CD4-positive, alpha-beta T cell treated with Interleukin-17A for 4 hours (primary cell): ENCODE data around the gene TMEM209.
A peak's percentile ranks its signal among the peaks of the same experiment; 100 is the strongest.
"Not testable (repeated sequence)": the region's sequence is repeated elsewhere in the genome, so short reads cannot be mapped to it uniquely, and the experiment has no call there.

Source experiments
- DNase-seq: peaks from one replicate; pipeline ENCODE4 v3.0.0-alpha.2; 2020; ENCODE audit warnings: mixed read lengths

The TMEM209 gene

DNA sequence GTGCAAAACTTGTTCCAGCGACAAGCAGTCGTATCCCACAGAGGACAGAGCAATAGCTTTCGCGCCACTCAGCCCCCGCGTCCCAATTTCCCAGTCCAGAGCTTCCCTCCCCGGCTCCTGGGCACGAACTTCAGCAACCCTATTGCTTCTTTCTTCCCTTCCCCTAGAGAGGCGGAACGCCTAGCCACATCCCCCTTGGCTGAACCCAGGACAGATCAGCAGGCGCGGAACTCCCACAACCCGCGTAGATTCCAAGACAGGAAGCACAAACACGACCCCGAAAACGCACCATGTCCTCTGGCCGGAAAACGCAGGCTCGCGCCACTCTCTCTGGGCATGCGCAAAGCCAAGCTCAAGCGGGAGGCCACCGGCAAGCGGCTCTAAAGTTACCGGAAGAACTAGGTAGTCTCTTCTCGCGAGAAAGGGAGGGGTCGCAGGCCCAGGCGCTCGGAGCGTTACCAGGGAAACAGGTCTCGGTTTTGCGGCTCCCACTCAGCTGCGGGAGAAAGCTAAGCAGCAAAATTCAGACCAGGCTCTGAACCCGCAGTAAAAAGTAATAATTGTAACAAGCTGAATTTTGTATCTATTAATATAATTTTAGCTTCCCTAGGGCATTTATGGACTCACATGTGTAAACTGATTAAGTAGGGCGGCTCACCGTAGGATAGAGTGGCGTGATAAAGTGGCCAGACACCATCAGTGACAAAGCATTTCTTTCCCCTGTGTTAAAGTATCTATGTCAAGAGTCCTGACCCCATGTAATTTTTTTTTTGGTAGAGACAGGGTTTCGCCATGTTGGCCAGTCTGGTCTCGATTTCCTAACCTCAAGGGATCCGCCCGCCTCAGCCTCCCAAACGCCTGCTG is at the start of gene TMEM209:
Gene TMEM209, minus strand, starts transcription at position 323 of the 864 bp plus-strand sequence. Its CDS starts 31 bp downstream, at position 292.
- peak; percentile 94 for DNase-seq

DNA sequence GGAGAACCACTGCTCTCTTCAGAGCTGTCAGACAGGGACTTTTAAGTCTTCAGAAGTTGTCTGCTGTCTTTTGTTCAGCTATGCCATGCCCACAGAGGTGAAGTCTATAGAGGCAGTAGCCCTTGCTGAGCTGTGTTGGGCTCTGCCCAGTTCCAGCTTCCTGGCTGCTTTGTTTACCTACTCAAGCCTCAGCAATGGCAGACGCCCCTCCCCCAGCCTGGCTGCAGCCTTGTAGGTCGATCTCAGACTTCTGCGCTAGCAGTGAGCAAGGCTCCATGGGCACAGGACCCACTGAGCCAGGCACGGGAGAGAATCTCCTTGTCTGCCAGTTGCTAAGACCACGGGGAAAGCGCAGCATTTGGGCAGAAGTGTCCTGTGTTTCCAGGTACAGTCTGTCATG is 49.3 kb upstream of the TMEM209 start:
- no peak for DNase-seq

DNA sequence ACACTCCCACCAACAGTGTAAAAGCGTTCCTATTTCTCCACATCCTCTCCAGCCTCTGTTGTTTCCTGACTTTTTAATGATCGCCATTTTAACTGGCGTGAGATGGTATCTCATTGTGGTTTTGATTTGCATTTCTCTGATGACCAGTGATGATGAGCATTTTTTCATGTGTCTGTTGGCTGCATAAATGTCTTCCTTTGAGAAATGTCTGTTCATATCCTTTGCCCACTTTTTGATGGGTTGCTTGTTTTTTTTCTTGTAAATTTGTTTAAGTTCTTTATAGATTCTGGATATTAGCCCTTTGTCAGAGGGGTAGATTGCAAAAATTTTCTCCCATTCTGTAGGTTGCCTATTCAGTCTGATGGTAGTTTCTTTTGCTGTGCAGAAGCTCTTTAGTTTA is 44.4 kb upstream of the TMEM209 start:
- not testable (repeated sequence) for DNase-seq

DNA sequence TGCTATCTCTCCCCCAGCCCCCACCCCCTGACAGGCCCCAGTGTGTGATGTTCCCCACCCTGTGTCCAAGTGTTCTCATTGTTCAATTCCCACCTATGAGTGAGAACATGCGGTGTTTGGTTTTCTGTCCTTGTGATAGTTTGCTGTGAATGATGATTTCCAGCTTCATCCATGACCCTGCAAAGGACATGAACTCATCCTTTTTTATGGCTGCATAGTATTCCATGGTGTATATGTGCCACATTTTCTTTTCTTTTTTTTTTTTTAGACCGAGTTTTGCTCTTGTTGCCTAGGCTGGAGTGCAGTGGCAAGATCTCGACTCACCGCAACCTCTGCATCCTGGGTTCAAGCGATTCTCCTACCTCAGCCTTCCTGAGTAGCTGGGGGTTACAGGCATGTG is 43.6 kb upstream of the TMEM209 start:
- not testable (repeated sequence) for DNase-seq

DNA sequence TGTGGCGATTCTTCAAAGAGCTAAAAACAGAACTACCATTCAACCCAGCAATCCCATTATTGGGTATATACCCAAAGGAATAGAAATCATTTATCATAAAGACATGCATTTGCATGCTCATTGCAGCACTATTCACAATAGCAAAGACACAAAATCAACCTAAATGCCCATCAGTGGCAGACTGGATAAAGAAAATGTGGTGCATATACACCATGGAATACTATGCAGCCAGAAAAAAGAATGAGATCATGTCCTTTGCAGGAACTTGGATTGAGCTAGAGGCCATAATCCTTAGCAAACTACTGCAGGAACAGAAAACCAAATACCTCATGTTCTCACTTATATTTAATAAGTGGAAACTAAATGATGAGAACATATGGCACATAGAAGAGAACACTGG is 41.3 kb upstream of the TMEM209 start:
- DNase-seq = not testable (repeated sequence)

DNA sequence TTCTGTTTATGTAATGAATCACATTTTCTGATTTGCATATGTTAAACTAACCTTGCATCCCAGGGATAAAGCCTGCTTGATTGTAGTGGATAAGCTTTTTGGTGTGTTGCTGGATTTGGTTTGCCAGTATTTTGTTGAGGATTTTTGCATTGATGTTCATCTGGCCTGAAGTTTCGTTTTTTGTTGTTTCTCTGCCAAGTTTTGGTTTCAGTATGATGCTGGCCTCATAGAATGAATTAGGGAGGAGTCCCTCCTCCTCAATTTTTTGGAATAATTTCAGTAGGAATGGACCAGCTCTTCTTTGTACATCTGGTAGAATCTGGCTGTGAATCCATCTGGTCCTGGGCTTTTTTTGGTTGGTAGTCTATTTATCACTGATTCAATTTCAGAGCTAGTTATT is 38.3 kb upstream of the TMEM209 start:
- not testable (repeated sequence) for DNase-seq

DNA sequence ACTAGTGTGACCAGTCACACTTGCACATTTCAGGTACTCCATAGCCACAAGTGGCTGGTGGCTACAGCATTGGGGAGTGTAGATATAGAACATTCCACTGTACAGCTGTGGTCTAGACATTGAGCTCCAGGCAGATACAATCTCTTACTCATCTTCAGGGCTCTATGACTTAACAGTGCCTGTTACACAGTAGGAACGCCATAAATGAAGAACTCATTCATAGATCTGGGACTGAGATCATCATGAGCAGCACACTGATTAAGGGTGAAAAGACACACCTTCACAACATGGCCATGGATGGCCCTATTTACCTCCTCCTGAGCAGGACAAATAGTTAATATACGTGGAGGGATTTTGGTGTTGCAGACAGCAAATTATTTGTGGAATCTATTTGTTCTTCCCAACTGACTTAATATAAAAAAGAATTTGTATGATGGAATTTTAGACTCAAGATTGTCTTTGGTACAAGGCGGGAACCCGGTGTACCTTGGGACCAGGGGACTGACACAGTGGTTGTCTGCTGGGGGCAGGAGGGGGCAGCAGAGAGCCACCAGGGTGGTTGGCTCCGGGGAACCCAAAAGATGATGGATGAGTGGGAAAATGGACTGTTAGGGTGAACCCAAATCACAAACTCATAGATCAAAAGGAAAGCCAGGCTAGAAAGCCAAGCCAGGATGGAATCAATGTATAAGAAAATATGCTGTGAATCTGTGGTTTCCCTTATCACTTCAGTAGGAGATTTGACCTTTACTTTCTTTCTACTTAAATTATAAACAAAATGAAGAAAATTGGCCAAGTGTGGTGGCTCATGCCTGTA is 37.2 kb upstream of the TMEM209 start:
- DNase-seq = peak; percentile 72

DNA sequence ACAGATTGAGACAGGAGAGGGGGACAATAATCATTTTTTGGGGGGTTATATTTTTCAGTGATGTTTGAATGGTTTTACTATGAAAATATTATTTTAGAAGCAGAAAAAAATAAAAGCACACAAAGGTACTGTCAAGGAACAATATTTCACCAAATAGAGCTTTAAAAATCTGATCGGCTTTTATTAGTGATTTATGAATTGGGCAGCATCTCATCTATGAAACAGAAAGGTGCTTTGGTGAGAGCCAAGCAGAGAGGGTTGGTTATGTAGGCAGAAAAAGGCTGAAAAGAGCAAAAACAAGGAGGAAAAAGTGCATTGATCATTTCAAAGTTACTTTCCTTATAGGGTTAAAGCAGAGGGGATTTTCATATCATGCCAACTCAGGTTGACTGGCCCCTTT is 35.0 kb upstream of the TMEM209 start:
- no peak for DNase-seq

DNA sequence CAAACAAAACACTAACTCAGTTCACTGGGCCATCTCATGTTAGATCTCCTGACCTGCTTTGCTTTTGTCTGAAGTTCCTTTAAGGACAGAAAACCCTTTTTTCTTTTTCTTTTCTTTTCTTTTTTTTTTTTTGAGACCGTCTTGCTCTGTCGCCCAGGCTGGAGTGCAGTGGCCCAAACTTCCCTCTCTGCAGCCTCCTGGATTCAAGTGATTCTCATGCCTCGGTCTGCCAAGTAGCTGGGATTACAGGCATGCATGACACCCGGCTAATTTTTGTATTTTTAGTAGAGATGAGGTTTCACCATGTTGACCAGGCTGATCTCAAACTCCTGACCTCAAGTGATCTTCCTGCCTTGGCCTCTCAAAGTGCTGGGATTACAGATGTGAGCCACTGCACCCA is 31.2 kb upstream of the TMEM209 start:
- not testable (repeated sequence) for DNase-seq

DNA sequence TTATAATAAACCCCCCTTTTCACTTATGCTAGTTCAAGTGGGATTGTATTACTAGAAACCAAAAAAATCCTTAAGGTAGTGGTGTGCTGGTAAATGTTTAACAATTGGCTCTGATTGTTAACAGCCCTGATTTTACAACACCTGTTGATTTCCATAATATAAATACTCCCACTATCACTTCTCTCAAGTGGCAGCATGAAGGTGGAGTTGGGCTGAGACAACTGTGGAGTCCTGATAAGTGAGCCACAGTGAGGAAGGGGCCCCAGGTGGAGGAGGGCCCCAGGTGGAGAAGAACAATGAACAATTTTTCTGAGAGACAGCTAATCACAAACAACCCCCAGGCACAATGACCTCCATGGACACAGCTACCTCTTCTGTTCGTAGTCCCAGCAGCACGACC is 28.9 kb upstream of the TMEM209 start:
- no peak for DNase-seq

DNA sequence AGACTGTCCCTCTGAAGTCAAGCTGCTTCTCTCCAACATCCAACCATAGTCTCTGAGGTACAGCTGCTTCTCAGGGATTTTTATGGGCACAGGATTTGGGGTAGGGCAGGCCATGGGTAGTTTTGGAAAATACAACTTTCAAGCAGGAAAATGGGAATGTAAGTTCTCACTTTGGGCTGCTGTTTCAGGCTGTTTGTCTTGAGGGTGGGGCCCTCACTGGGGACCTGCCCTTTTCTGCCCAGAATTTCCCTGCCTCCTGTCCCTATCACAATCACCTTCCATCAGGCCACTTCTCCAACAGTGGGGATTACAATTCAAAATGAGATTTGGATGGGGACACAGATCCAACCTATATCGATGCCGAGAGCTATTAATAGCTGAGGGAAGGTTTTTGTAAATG is 27.0 kb upstream of the TMEM209 start:
- DNase-seq = no peak

DNA sequence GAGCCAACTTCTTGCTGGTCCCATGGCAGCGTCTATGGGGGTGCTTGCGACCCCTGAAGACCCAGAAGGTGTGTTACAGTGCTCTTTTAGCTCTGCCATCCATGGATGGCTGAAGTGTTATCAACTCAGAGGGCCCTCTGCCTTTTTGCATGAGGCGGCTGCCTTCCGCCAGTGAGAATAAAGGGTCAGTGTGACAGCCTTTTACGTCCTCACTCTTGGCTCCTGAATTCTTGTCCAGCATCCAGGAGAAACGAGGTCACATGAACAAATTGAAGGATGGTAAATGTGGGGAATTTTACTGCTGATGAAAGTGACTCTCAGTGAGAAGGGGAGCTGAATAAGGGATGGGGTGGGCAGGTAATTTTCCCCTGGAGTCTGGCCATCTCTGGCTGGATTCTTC is 26.6 kb upstream of the TMEM209 start:
- DNase-seq = no peak

DNA sequence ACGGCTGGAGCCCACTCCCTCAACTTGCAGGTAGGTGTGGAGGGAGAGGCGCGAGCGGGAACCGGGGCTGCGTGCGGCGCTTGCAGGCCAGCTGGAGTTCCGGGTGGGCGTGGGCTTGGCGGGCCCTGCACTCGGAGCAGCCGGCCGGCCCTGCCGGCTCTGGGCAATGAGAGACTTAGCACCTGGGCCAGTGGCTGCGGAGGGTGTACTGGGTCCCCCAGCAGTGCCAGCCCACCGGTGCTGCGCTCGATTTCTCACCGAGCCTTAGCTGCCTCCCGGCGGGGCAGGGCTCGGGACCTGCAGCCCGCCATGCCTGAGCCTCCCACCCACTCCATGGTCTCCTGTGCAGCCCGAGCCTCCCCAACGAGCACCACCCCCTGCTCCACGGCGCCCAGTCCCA is 24.8 kb upstream of the TMEM209 start:
- DNase-seq = not testable (repeated sequence)

DNA sequence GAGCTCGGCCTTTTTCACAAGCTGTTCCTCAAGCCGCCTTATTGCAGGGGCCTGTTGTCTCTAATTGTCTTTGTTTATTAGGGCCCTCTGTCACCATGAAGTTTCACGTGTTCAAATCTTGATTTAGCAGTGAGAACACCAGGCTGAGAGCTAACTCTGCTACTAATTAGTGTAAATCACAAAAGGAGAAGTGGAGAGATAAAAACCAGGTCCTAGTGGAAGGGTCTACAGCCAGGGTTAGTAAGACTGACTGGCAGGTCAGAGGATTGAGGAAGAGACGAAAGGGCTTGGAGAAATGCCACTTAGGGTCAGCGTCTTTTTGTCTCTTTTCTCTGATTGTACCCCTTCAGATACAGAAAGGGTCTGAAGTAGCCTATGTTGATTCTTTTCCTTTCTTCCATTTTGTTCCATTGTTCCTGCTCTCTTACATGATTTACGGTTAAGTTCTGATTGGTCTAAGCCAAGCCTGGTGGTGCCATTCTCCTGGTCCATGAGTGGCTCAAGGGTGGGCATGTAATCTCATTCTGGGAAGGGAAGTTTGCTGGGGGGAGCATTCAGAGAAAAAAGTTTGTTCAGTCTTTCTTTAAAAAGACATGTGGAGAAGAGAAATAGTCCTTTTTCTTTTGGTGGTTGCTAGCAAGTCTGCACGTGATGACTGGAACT is 23.8 kb upstream of the TMEM209 start:
- DNase-seq = no peak

DNA sequence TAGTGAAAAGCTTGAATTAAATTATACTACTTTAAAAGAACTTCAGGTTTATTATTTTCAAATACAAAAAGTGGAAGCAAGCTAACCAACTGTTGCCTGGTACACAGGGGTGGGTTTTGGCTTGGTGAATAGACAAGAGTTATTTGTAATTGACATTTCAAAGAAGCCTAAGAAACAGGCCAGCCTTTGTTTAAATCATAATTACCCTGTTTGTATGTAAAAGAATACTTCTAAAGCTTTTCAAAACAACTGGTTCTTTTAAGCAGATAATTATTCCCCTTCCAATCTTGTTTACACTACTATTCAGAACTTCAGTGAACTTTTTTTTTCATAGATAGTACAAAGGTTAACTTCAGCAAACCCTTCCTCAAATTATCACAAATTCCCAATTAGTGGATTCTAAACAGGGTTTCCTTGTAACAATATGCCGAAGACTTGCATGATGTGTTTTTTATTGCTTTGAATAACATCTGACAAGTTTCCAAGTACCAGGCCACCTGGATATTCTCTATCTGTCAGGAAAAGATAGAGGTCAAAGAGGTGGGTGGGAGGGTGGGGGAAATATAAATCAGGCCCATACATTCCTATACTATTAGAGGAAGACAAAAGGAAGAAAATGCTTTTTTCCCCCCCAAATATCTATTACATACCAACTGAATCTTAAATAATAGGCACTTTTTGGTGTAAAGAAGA is 22.8 kb upstream of the TMEM209 start:
- no peak for DNase-seq

DNA sequence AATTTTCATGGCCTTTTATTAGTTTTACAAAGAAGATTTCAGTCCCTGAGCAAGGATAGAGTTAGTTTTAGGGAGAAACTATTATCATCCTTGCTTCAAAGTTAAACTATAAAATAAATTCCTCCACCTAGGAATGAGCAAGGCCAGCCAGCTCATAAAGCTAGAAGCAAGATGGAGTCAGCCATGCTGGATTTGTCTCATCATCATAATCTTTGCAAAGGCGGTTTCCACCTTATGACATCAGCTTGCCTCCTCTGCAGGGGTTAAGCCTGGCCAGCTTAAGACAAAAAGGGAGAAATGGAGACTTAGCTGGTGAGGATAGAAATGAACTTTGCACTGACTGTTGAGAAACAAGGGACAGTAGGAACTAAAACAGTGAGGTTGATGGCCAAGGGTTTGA is 21.1 kb upstream of the TMEM209 start:
- no peak for DNase-seq

DNA sequence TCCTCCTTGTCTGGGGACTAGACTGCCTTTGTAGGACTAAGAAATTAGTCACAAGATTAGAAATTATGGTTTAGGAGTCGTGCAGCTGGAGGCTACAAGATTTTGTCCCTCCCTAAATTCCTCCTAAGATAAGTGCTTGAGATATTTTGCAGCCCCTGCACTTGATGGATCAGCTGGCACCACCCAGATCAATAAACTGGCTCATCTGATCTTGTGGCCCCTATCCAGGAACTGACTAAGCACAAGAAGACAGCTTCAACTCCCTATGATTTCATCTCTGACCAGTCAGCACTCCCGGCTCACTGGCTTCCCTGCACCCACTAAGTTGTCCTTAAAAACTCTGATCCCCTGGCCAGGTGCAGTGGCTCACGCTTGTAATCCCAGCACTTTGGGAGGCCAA is 19.7 kb upstream of the TMEM209 start:
- not testable (repeated sequence) for DNase-seq

DNA sequence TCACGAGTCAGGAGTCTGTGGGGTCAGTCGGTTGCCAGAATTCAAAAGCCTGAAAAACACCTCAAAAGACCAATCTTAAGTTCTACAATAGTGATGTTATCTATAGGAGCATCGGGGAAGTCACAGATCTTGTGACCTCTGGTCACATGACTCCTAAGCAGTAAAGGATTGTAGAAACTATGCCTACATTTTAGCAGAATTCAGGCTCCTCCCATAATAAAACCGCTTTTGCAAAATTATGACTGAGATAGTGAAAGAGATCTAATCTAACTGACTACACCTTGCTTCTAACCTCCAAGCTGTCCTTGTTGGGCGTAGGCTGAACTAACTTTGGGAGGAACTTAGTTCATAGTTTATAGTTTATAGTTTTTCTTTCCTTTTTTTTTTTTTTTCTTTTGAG is 19.0 kb upstream of the TMEM209 start:
- DNase-seq = no peak

DNA sequence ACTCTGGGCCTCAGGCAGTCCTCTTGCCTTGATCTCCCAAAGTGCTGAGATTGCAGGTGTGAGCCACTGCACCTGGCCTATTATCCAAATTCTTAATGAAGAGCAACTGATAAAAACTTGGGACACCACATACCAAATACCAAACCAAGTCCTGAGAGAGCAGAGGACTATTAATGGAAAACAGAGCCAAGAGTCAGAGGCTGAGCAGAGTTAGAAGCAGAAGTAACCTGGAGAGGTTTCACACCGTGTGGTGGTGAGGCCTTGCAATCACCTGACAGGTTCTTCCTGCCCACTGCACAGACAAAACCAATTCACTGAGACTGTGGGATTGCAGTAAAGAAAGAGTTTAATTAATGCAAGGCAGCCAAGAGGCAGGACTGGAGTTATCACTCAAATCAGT is 18.4 kb upstream of the TMEM209 start:
- no peak for DNase-seq

DNA sequence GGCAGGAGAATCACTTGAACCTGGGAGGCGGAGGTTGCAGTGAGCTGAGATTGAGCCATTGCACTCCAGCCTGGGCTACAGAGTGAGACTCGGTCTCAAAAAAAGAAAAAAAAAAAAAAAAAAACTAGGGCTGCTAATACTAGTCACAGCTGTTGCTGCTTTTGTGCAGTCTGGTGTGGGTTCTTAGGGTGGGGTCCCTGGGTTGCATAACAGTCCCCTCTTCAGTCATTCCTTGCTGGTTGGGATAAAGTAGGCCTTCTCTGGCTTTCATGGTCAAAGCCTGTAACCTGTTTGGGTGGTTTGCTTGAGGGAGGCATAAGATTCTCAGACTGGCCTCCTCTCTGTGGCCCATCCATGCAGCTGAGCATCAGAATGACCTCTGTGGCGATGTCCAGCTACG is 16.5 kb upstream of the TMEM209 start:
- no peak for DNase-seq

DNA sequence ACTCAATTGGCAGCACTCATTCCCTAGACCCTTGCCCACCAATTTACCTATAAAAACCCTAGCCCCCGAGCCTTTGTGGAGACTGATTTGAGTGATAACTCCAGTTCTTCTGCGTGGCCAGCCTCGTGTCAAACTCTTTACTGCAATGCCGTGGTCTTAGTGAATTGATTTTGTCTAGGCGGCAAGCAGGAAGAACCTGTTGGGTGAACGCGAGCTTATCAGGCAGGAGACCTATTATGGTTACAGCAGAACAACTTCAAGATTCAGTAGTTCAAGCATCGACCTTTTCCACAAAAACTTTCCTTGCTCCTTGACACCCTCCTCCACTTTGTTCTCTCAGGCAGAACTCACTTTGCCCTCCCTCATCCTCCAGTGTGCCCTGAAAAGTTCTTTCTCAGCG is 14.7 kb upstream of the TMEM209 start:
- no peak for DNase-seq

DNA sequence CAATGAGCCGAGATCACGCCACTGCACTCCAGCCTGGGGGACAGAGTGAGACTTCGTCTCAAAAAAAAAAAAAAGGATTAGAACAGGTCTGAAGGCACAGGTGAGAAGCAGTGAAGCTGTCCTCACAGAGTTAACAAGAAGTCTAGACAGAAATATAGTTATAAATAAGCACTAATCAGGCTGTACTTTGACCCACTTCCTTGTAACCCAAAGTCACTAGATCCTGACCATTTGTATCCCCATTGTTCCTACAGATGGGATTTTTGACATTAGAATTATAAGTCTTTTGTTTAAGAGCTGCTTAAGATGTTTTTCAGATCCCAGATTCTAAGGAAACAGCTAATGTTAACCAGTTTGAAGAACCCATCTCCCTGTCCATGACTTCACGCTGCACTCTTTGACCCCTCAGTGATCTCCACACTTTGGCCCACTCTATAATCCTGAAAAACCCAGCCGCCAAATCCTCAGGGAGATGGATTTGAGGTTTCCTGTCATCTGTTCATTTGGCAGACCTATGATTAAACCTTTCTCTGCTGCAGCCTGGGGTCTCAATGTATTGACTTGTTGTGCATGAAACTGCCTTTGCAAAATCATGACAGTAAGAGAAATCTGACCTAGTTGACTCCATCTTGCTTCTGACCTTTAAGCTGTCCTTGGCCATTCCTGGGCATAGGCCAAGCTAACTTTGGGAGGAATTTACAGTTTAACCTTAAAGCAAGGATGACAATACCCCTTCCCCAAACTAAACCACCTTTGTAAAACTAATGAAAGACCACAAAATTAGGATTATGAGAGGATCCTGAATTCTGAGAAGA is 13.8 kb upstream of the TMEM209 start:
- no peak for DNase-seq
